ENCODE results near the gene RTN4R.
"Not testable (repeated sequence)": the region's sequence is repeated elsewhere in the genome, so short reads cannot be mapped to it uniquely, and the experiment has no call there.

DNA sequence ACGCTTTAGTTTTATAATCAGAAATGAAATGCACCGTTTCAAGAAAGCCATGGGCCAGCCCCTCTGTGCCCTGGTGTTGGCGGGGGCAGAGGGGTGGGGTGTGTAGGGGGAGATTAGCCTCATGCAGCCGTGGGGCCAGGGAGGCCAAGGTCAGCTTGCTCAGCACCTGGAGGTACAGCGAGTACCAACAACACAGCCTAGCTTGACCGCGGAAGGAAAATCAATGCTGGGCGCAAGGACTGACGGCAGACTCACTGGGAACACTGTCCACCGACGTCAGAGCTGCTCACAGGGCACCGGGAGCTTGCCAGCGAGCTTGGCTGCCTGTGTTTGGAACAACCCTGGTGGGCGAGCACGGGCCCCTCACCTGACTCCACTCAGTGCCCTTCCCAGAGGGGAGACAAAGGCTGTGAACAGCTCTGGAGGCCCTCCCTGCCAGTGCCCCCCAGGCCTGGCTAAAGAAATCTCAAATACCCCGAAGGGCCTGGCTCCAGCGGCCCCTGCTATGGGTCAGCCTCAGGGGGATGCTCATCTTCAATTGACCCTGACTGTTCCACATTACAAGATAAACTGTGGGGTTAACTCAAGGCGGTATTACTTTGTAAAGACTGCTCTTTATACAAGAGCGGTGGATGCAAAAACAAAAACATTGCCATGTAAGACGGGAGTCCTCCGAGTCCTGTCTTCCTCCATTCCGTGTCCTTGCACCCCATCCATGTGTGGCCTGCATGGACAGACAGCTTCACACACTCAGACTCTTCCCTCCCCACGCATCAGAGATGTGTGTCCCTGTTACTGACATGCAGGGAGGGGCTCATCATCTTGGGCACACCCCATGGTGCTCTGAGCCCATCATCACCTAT, 21.3 kb upstream of the RTN4R start:
- not testable (repeated sequence) for TF ChIP-seq CTCF, POLR2A, EP300 (IDR thresholded peaks at IDR 0.05)

Data from tibial nerve (tissue), 4 donors.